Dendritic cell treated with granulocyte-macrophage colony-stimulating factor and Interleukin-4, amounts not matched to agents 40 ng/mL and 50 ng/mL, for 4 days (primary cell): ENCODE results near the gene RFC4.

Experiments used
- H3K27ac Mint-ChIP-seq: one replicate; pipeline ENCODE4 v1.8.0; 2022; ENCODE audit warnings: mild to moderate bottlenecking, mixed read lengths
- H3K27me3 Mint-ChIP-seq: one replicate; pipeline ENCODE4 v1.8.0; 2022; ENCODE audit warnings: mild to moderate bottlenecking, mixed read lengths
- H3K36me3 Mint-ChIP-seq: one replicate; pipeline ENCODE4 v1.8.0; 2022; ENCODE audit warnings: low read depth, mixed read lengths
- H3K4me1 Mint-ChIP-seq: one replicate; pipeline ENCODE4 v1.8.0; 2022; ENCODE audit warnings: low read depth, mixed read lengths
- H3K4me3 Mint-ChIP-seq: one replicate; pipeline ENCODE4 v1.8.0; 2022; ENCODE audit warnings: mild to moderate bottlenecking, moderate library complexity, mixed read lengths
- H3K9me3 Mint-ChIP-seq: one replicate; pipeline ENCODE4 v1.8.0; 2022; ENCODE audit warnings: mixed read lengths
- intact Hi-C: fragments of 100-400 bp; cut with micrococcal nuclease; formaldehyde crosslinking; loops from one replicate; pipeline ENCODE4 v1.15.0; 2022

The RFC4 gene

GRCh38 chr3:186772281-186772694 lies 34.0 kb downstream of the RFC4 start:
- H3K4me1 Mint-ChIP-seq, result peaks cover 18% of the 10 kb centered on the region
- H3K27ac Mint-ChIP-seq, result peak overlapping the region; percentile 90
- H3K27me3 Mint-ChIP-seq, result peaks cover 3% of the 10 kb centered on the region
- peak overlapping the region; percentile 88 for H3K4me3 Mint-ChIP-seq
- H3K9me3 Mint-ChIP-seq, result no peaks in the 10 kb centered on the region
- intact Hi-C loops, result loop anchor here (1.0 to 10.0 kb wide), 2 partner anchors 11 to 677 kb away; partner anchors contain the start of gene EIF4A2
- no peaks in the 10 kb centered on the region for H3K36me3 Mint-ChIP-seq

- intact Hi-C loops, result no loop called here
- H3K27ac Mint-ChIP-seq, result no peak overlapping the region
- no peaks in the 10 kb centered on the region for H3K9me3 Mint-ChIP-seq
- H3K36me3 Mint-ChIP-seq, result no peaks in the 10 kb centered on the region
- H3K27me3 Mint-ChIP-seq, result peaks cover 2% of the 10 kb centered on the region
- H3K4me3 Mint-ChIP-seq, result no peak overlapping the region
- H3K4me1 Mint-ChIP-seq, result peaks cover 7% of the 10 kb centered on the region
Measured at GRCh38 chr3:186760897-186761447, 45.3 kb downstream of the RFC4 start.

- Mint-ChIP-seq H3K27ac (no peak overlapping the region), H3K4me1 (peaks cover 4% of the 10 kb centered on the region)
- intact Hi-C loops, result no loop called here
Measured at GRCh38 chr3:186760141-186760833, 46.0 kb downstream of the RFC4 start.

GRCh38 chr3:186759231-186759930 lies 46.9 kb downstream of the RFC4 start:
- Mint-ChIP-seq H3K27me3 (peaks cover 2% of the 10 kb centered on the region), H3K27ac (no peak overlapping the region), H3K4me3 (no peak overlapping the region), H3K9me3 (no peaks in the 10 kb centered on the region), H3K36me3 (no peaks in the 10 kb centered on the region), H3K4me1 (no peaks in the 10 kb centered on the region)
- intact Hi-C loops, result no loop called here

More at GRCh38 chr3:186760141-186760833, 46.0 kb downstream of the RFC4 start:
- Mint-ChIP-seq H3K27me3 (peaks cover 2% of the 10 kb centered on the region), H3K36me3 (no peaks in the 10 kb centered on the region), H3K4me3 (no peak overlapping the region), H3K9me3 (no peaks in the 10 kb centered on the region)

GRCh38 chr3:186757686-186758220 lies 48.5 kb downstream of the RFC4 start:
- intact Hi-C loops, result no loop called here

GRCh38 chr3:186757214-186757613 lies 49.1 kb downstream of the RFC4 start:
- Mint-ChIP-seq H3K27ac (no peak overlapping the region), H3K27me3 (peaks cover 7% of the 10 kb centered on the region), H3K4me3 (no peak overlapping the region), H3K4me1 (peaks cover 8% of the 10 kb centered on the region), H3K36me3 (no peaks in the 10 kb centered on the region), H3K9me3 (no peaks in the 10 kb centered on the region)
- intact Hi-C loops, result no loop called here

More at GRCh38 chr3:186757686-186758220, 48.5 kb downstream of the RFC4 start:
- no peaks in the 10 kb centered on the region for H3K36me3 Mint-ChIP-seq
- no peak overlapping the region for H3K27ac Mint-ChIP-seq
- no peak overlapping the region for H3K4me3 Mint-ChIP-seq
- H3K27me3 Mint-ChIP-seq, result peaks cover 7% of the 10 kb centered on the region
- no peaks in the 10 kb centered on the region for H3K9me3 Mint-ChIP-seq
- H3K4me1 Mint-ChIP-seq, result peaks cover 8% of the 10 kb centered on the region

GRCh38 chr3:186754871-186755270 lies 51.4 kb downstream of the RFC4 start:
- Mint-ChIP-seq H3K27me3 (peaks cover 10% of the 10 kb centered on the region), H3K4me3 (no peak overlapping the region), H3K4me1 (peaks cover 8% of the 10 kb centered on the region), H3K9me3 (no peaks in the 10 kb centered on the region), H3K36me3 (no peaks in the 10 kb centered on the region), H3K27ac (no peak overlapping the region)
- intact Hi-C loops, result no loop called here

- Mint-ChIP-seq H3K27ac (no peak overlapping the region), H3K9me3 (no peaks in the 10 kb centered on the region), H3K4me3 (no peak overlapping the region), H3K36me3 (no peaks in the 10 kb centered on the region), H3K4me1 (peaks cover 8% of the 10 kb centered on the region), H3K27me3 (peaks cover 10% of the 10 kb centered on the region)
- intact Hi-C loops, result no loop called here
Measured at GRCh38 chr3:186754006-186754405, 52.3 kb downstream of the RFC4 start.

GRCh38 chr3:186751480-186751879 lies 54.8 kb downstream of the RFC4 start:
- H3K27ac Mint-ChIP-seq, result no peak overlapping the region
- H3K4me1 Mint-ChIP-seq, result peaks cover 14% of the 10 kb centered on the region
- peaks cover 8% of the 10 kb centered on the region for H3K27me3 Mint-ChIP-seq
- no peaks in the 10 kb centered on the region for H3K36me3 Mint-ChIP-seq
- H3K9me3 Mint-ChIP-seq, result no peaks in the 10 kb centered on the region
- intact Hi-C loops, result no loop called here
- H3K4me3 Mint-ChIP-seq, result no peak overlapping the region

- Mint-ChIP-seq H3K27ac (no peak overlapping the region), H3K36me3 (no peaks in the 10 kb centered on the region), H3K4me1 (peaks cover 20% of the 10 kb centered on the region), H3K4me3 (no peak overlapping the region), H3K9me3 (peaks cover 7% of the 10 kb centered on the region), H3K27me3 (peaks cover 8% of the 10 kb centered on the region)
- intact Hi-C loops, result no loop called here
Measured at GRCh38 chr3:186750316-186750715, 56.0 kb downstream of the RFC4 start.

- H3K36me3 Mint-ChIP-seq, result no peaks in the 10 kb centered on the region
- peak overlapping the region; percentile 80 for H3K27ac Mint-ChIP-seq
- peaks cover 7% of the 10 kb centered on the region for H3K9me3 Mint-ChIP-seq
- H3K4me1 Mint-ChIP-seq, result peaks cover 19% of the 10 kb centered on the region
- intact Hi-C loops, result no loop called here
- H3K27me3 Mint-ChIP-seq, result no peaks in the 10 kb centered on the region
- H3K4me3 Mint-ChIP-seq, result no peak overlapping the region
Measured at GRCh38 chr3:186746008-186746407, 60.3 kb downstream of the RFC4 start.

GRCh38 chr3:186743666-186744065 lies 62.6 kb downstream of the RFC4 start:
- H3K4me1 Mint-ChIP-seq, result peaks cover 19% of the 10 kb centered on the region
- H3K9me3 Mint-ChIP-seq, result peaks cover 7% of the 10 kb centered on the region
- H3K27me3 Mint-ChIP-seq, result no peaks in the 10 kb centered on the region
- no peaks in the 10 kb centered on the region for H3K36me3 Mint-ChIP-seq
- H3K27ac Mint-ChIP-seq, result no peak overlapping the region
- no peak overlapping the region for H3K4me3 Mint-ChIP-seq
- intact Hi-C loops, result no loop called here

GRCh38 chr3:186742618-186743380 lies 63.5 kb downstream of the RFC4 start:
- Mint-ChIP-seq H3K9me3 (peaks cover 7% of the 10 kb centered on the region), H3K4me3 (no peak overlapping the region), H3K27ac (no peak overlapping the region), H3K36me3 (no peaks in the 10 kb centered on the region), H3K4me1 (peaks cover 14% of the 10 kb centered on the region), H3K27me3 (no peaks in the 10 kb centered on the region)
- intact Hi-C loops, result no loop called here
